HS-27A (cell line): ENCODE results near the gene PKIB.
A peak's percentile ranks its signal among the peaks of the same experiment; 100 is the strongest.
"Not testable (repeated sequence)": the region's sequence is repeated elsewhere in the genome, so short reads cannot be mapped to it uniquely, and the experiment has no call there.

ENCODE experiments used
- DNase-seq: peaks from one replicate; pipeline ENCODE4 v3.0.0-alpha.2; 2012; ENCODE audit warnings: low read depth, missing footprints

PKIB gene

GRCh38 chr6:122609881-122610689 lies at the start of gene PKIB:
Gene PKIB, plus strand, starts transcription at chr6:122610405. Its CDS starts 107,390 bp downstream, at chr6:122717795.
- peak; percentile 26 for DNase-seq

DNA sequence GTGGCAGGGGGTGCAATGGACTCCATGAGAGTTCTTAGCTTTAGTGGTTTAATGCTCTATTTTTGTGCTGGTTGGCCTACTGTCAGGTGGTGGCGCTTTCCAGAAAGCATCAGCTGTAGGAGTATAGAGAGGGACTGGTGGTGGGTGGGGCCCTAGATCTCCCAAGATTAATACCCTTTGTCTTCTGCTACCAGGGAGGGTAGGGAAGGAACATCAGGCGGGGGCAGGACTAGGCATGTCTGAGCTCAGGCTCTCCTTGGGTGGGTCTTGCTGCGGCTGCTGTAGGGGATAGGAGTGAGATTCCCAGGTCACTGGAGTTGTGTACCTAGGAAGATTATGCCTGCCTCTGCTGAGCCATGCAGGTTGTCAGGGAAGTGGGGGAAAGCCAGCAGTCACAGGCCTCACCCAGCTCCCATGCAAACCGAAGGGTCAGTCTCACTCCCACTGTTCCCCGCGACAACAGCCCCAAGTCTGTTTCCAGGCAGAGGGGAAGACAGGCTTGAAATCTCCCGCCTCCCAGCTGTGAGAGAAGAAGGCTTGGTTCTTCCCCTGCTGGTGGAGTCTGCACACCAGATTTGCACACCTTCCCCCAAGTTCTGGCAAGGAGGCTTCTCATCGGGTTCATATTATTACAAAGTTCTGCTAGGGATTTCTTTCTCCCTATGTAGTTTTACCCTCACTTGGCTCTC lies 46.7 kb upstream of the PKIB start:
- no peak for DNase-seq

DNA sequence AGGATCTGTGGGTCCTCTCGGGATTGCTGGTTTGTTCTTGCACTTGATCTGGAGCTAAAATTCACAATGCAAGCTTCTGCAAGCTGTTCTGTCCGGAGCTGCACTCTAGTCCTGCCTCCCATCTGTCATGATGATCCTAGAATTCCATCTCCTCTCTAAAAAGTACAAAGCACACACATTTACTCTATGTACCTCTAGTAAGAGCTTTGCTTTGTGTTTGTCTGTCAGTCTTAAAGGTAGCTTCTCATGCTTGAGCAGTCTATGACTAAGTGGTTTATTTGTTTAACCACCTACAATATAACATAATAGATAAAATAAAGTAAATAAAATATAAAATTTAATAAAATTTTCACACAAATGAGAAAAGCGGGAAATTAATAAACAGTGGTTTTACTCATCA lies 46.0 kb upstream of the PKIB start:
- DNase-seq = no peak

DNA sequence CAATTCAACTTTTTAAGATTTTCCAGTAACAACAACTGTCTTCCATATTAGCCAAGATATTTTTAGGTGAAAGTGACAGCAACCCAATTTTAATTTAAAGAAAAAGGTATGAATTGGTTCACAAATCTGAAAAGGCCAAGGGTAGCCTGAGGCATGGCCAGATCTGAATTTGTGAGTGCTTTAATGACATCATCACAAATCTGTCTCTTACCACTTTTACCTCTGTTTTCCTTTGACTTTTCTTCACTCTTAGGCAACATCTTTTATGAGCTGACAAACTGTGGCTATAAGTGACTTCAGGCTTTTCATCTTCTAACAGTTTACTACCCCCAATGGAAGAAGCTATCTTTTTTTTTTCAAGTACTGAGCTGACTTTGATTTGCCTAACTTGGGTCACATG lies 44.5 kb upstream of the PKIB start:
- DNase-seq = no peak

DNA sequence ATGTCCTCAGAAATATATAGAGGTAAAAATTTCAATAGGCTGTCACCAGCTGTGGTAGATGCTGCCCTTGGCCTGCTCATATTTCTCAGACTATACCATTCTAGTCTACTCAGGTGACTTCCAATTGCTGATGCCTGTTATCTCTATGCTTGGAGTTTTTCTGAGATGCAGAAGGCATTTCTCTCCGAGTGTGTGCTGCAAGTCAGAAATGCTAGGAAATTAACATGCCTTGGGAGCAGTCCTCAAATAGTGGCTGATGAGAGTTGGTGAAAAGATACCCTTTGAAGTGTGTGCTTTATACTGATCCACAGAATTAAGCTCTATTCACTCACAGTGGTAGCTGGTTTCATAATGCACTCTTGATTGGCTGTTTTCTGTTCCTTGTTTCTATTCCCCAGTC lies 43.2 kb upstream of the PKIB start:
- no peak for DNase-seq

DNA sequence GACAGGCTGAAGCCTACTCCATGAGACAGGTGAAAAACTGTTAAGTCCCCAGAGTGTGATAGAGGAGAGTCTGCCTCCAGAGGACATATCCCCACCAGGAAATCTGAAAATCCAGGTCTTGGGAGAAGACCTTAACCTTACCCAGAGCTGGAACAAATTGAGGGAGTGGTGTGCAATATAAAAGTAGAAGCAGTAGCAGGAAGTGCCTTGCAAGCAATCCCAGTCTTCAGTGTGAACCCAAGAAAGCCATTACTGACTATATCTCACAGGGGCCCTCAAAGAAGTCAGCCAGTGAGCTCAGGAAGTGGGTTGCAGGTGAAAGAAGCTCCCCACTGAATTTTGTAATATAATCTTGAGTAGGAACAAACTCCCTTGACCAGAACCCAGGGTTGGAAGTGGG lies 41.9 kb upstream of the PKIB start:
- DNase-seq = no peak

GRCh38 chr6:122568797-122569221 lies 41.4 kb upstream of the PKIB start:
- DNase-seq = no peak

- no peak for DNase-seq
These were observed 40.9 kb upstream of the PKIB start for GRCh38 chr6:122569230-122569771.

GRCh38 chr6:122571888-122572287 lies 38.3 kb upstream of the PKIB start:
- DNase-seq = no peak

DNA sequence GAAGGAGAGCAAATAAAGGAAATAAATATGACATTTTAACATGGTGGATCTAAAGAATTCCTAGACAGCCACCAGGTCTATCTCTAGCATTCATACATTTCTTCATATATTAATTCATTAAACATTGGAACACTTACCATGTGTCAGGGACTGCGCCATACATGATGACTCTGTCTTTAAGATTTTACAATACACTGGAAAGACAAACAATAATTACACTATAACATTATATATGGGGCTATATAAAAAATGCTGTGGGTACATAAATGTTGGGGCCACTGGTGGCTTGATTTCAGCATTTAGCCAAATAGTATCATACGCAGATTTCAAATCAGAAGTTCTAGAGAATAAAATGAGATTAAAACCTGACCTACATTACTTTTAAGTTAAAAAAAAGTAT lies 33.3 kb upstream of the PKIB start:
- DNase-seq = no peak

DNA sequence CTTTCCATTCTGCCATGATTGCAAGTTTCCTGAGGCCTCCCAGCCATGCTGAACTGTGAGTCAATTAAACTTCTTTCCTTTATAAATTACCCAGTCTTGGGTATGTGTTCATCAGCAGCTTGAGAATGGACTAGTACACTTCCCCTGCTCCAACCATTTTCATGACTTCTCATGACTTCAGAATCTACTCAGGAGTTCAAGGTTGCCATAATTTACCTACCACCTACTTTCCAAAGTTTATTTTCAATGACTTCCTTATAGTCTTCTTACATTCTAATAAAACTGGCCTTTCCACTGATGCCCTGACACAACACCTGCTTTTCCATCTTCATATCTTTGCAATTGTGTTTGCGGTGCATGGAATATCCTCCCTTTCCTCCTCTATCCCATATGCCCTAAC lies 31.2 kb upstream of the PKIB start:
- no peak for DNase-seq

- DNase-seq = no peak
These were observed 29.5 kb upstream of the PKIB start for GRCh38 chr6:122580737-122581136.

- no peak for DNase-seq
These were observed 21.1 kb upstream of the PKIB start for GRCh38 chr6:122589115-122589514.

DNA sequence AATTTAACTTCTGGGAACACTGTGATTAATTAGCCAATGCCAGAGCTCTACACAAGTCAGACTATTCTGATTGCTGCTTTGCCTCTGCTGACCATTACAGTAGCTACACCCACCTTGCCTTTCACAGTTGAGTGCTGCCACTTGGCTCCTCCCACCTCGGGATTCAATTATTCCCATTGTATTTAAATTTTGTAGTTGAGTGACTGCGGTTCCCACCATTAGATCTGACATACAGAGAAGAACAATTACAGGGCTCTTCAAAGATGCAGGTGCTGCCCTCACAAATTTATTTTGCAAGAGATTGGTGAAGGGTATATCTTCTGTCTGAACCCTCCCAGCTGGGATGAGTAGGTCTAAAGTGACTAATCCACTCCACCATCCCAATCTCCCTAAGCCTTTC lies 11.9 kb upstream of the PKIB start:
- DNase-seq = not testable (repeated sequence)

DNA sequence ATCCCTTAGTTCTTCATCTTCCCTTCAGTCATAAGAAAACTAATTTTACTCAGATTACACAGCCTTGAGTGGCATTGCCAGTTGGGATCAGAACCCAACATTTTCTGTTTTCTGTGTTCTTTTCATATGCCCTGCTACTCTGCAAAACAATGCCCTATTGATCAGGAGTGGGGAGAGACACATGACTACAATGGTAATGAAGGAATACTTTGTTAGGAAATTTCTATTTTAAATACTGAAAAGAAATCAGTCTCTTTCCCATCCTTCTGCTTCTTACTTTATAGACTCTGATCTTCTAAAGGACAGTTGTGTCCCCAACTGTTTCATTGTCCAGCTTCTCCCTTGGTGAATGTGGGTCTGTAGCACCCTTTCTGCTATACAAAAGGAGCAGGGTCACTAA lies 5.5 kb upstream of the PKIB start:
- no peak for DNase-seq

DNA sequence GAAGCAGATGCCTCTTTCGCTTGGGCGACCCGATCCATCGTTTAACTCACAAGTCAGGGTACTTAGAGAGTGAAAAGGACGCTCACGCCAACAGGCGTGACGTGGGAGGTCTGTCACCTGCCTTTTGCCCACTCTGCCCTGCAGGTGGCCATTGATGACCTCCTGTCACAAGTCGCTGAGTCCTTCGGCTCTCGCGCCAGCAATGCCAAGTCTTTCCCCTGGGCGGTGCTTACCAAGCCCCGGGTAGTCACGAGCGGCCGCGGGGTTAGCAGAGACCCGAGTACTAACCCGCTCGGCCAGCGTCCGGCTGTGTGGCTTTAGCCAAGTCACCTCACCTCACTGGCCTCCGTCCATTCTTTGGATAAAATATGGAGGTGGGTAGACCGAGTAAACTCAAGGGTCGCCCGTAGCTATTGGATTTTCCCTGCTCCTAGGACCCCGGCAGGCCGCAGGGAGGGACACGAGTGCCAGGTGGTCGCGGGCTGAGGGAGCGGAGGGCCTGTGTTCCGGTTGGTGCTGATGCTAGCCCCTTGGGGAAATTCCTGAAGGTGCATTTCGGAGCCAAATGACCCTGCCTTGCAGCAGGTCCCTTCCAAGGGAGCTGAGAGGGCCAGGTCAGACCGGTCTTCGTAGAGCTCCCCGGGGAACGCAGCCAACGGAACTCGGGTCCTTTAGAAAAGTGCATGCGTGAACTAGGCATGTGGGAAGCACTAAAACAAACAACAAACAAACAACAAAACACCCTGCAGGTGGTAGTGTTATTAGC lies 668 bp downstream of the PKIB start:
- peak; percentile 20 for DNase-seq

DNA sequence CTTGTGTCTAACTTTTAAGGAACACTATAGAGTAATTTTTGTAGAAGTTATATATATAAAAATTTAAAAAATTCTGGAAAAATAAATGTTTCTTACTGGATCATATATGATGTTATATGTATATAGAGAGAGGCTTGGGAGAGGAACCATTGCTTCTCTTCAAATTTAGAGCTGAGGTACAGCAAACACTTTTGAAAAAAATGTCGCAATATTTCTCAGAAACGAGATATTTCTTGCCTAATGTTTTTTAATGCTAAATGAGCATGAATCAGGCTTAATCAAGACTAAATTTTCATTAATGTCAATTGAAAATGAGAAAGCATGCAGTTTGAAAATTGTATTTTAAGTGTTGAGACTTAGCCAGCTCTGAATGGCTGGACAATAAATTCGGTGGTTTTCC lies 2.6 kb downstream of the PKIB start:
- no peak for DNase-seq

DNA sequence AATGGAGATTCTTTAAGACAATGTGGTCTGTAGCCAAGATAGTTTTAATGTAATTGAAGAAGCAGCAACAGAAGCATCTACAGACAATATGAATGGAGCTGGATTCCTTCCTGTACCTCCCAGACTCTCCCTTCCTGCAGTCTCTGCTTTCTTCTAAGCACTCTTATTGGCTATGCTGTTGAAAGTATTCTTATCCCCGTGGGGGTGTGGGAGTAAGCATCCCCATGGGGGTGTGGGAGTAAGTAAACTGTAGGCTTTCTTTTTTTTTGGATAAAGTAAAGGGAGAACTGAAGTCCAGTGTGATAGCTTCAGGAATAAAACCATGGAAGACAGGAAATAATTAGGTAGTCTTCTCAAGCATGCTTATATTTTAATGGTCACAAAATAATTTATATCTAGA lies 4.1 kb downstream of the PKIB start:
- DNase-seq = no peak

GRCh38 chr6:122615409-122615808 lies 5.2 kb downstream of the PKIB start:
- no peak for DNase-seq

GRCh38 chr6:122616877-122617276 lies 6.7 kb downstream of the PKIB start:
- no peak for DNase-seq

GRCh38 chr6:122619309-122619708 lies 9.1 kb downstream of the PKIB start:
- no peak for DNase-seq

GRCh38 chr6:122620428-122620827 lies 10.2 kb downstream of the PKIB start:
- no peak for DNase-seq

- no peak for DNase-seq
These were observed 10.7 kb downstream of the PKIB start for GRCh38 chr6:122620902-122621301.
